H1 (cell line): Measurements from ENCODE around the gene CERS3. TPM values are rescaled to one million over a fixed set of nuclear protein-coding genes. Genes with fewer than 3 reads are reported as not detected.

Experiments used
- CTCF ChIA-PET: fragments of 300-600 bp; sonication (Branson Sonifier 250); formaldehyde crosslinking; loops from one replicate; lab custom pipeline; 2021; ENCODE audit not compliant: partially characterized antibody; lab: Charles Lee
- POLR2A ChIA-PET: fragments of 300-600 bp; sonication (Branson Sonifier 250); formaldehyde crosslinking; loops from one replicate; lab custom pipeline; 2021; ENCODE audit warnings: inconsistent platforms; ENCODE audit not compliant: partially characterized antibody; lab: Charles Lee
- DNase-seq, 2 experiments: peaks; one replicate each; pipeline versions ENCODE4 v3.0.0 to v3.0.0-alpha.2; 2010 to 2022; ENCODE audit warnings: low spot score in 2 of 2, low read depth in 1 of 2, mixed read lengths in 1 of 2
- FAIRE-seq: peaks from 2 replicates; lab custom pipeline; 2011; peaks lifted over from hg19 to GRCh38; lab: Jason Lieb, UNC
- H2AFZ ChIP-seq: 2 replicates; pipeline ENCODE4 v1.8.1; 2012; ENCODE audit warnings: low read length, inconsistent platforms
- H2AK5ac ChIP-seq: 2 replicates; pipeline ENCODE4 v1.6.1; 2013; ENCODE audit warnings: low read depth, low read length
- H2BK120ac ChIP-seq: replicated peaks from 2 replicates; pipeline ENCODE3; 2013; ENCODE audit warnings: low read depth, low read length, inconsistent platforms
- H2BK12ac ChIP-seq: 2 replicates; pipeline ENCODE4 v1.6.1; 2013; ENCODE audit warnings: low read depth, low read length
- H2BK15ac ChIP-seq: 2 replicates; pipeline ENCODE4 v1.6.1; 2013; ENCODE audit warnings: low read length
- H2BK20ac ChIP-seq: 2 replicates; pipeline ENCODE4 v1.6.1; 2013; ENCODE audit warnings: low read length
- H2BK5ac ChIP-seq: 2 replicates; pipeline ENCODE4 v1.6.1; 2013; ENCODE audit warnings: low read depth, low read length
- H3K14ac ChIP-seq: 2 replicates; pipeline ENCODE4 v1.6.1; 2013; ENCODE audit warnings: inconsistent platforms; ENCODE audit not compliant: insufficient read length
- H3K18ac ChIP-seq: 2 replicates; pipeline ENCODE4 v1.6.1; 2013; ENCODE audit warnings: low read length; ENCODE audit errors: extremely low read depth
- H3K23ac ChIP-seq: 2 replicates; pipeline ENCODE4 v1.6.1; 2013; ENCODE audit warnings: inconsistent platforms; ENCODE audit not compliant: insufficient read length
- H3K23me2 ChIP-seq: 2 replicates; pipeline ENCODE4 v1.6.1; 2013; ENCODE audit warnings: low read depth, low read length
- H3K27ac ChIP-seq: 2 replicates; pipeline ENCODE4 v1.6.1; 2011; ENCODE audit warnings: low read depth, low read length, inconsistent platforms
- H3K27me3 ChIP-seq, 4 experiments: replicated peaks in 1 of 4; 1 replicate in 1 of 4; 2 replicates in 3 of 4; pipeline versions ENCODE4 v1.6.1 to v1.8.1; 2011 to 2013; ENCODE audit warnings: low read length in 3 of 4, mild to moderate bottlenecking in 3 of 4, inconsistent platforms in 2 of 4, mixed read lengths in 2 of 4, moderate library complexity in 1 of 4; ENCODE audit not compliant: control insufficient read depth in 3 of 4, insufficient read depth in 3 of 4; ENCODE audit errors: extremely low read depth in 1 of 4
- H3K36me3 ChIP-seq, 4 experiments: 2 replicates each; pipeline versions ENCODE4 v1.6.1 to v1.8.1; 2011 to 2013; ENCODE audit warnings: mild to moderate bottlenecking in 4 of 4, low read length in 3 of 4, moderate library complexity in 2 of 4, control low read depth in 1 of 4, inconsistent platforms in 1 of 4; ENCODE audit not compliant: insufficient read depth in 4 of 4, control insufficient read depth in 2 of 4
- H3K4ac ChIP-seq: replicated peaks from 2 replicates; pipeline ENCODE3; 2013; ENCODE audit warnings: low read length, low read depth, mixed read lengths, inconsistent platforms; ENCODE audit not compliant: insufficient read length
- H3K4me1 ChIP-seq, 4 experiments: replicated peaks in 1 of 4; 1 replicate in 1 of 4; 2 replicates in 3 of 4; pipeline versions ENCODE4 v1.6.1 to v1.8.1; 2011 to 2013; ENCODE audit warnings: low read length in 3 of 4, inconsistent platforms in 2 of 4, mixed read lengths in 1 of 4; ENCODE audit not compliant: insufficient read depth in 4 of 4, control insufficient read depth in 3 of 4
- H3K4me2 ChIP-seq, 2 experiments: 2 replicates each; pipeline versions ENCODE4 v1.6.1 to v1.8.1; 2011 to 2013; ENCODE audit warnings: low read depth in 2 of 2, low read length in 2 of 2, control low read depth in 1 of 2, inconsistent platforms in 1 of 2, mild to moderate bottlenecking in 1 of 2; ENCODE audit not compliant: insufficient read depth in 1 of 2
- H3K4me3 ChIP-seq, 4 experiments: fragments of 200-600, 300-600 bp in 1 of 4; sonication (generic), shearing (Covaris generic), sonication (Bioruptor Twin) in 1 of 4; 2 replicates each; pipeline versions ENCODE4 v1.5.1 to v1.8.1; 2011 to 2016; ENCODE audit warnings: low read length in 4 of 4, low read depth in 3 of 4, control low read depth in 2 of 4, inconsistent platforms in 2 of 4, mild to moderate bottlenecking in 2 of 4, mixed read lengths in 1 of 4, moderate library complexity in 1 of 4; ENCODE audit not compliant: insufficient read depth in 2 of 4; ENCODE audit errors: extremely low read depth in 1 of 4
- H3K56ac ChIP-seq: replicated peaks from 2 replicates; pipeline ENCODE3; 2013; ENCODE audit warnings: low read depth, mild to moderate bottlenecking, mixed read lengths, low read length, inconsistent platforms; ENCODE audit not compliant: insufficient read length
- H3K79me1 ChIP-seq: 2 replicates; pipeline ENCODE4 v1.6.1; 2013; ENCODE audit warnings: low read depth, low read length, control low read depth
- H3K79me2 ChIP-seq, 2 experiments: 2 replicates each; pipeline versions ENCODE4 v1.6.1 to v1.8.1; 2012 to 2013; ENCODE audit warnings: low read length in 2 of 2, mild to moderate bottlenecking in 2 of 2, inconsistent platforms in 1 of 2; ENCODE audit not compliant: insufficient read depth in 2 of 2, control insufficient read depth in 1 of 2
- H3K9ac ChIP-seq, 4 experiments: replicated peaks in 1 of 4; 1 replicate in 1 of 4; 2 replicates in 3 of 4; pipeline versions ENCODE4 v1.6.1 to v1.8.1; 2011 to 2013; ENCODE audit warnings: low read depth in 3 of 4, low read length in 3 of 4, control low read depth in 2 of 4, mild to moderate bottlenecking in 2 of 4, moderate library complexity in 2 of 4, inconsistent platforms in 1 of 4; ENCODE audit errors: extremely low read depth in 1 of 4
- H3K9me3 ChIP-seq, 2 experiments: 2 replicates each; pipeline versions ENCODE4 v1.6.1 to v1.8.1; 2012 to 2013; ENCODE audit warnings: mild to moderate bottlenecking in 2 of 2, moderate library complexity in 2 of 2, control low read depth in 1 of 2, inconsistent platforms in 1 of 2, low read depth in 1 of 2, low read length in 1 of 2, mixed read lengths in 1 of 2; ENCODE audit not compliant: insufficient read depth in 2 of 2
- H4K20me1 ChIP-seq, 2 experiments: replicated peaks in 1 of 2; 2 replicates each; pipeline versions ENCODE3 to v1.8.1; 2011 to 2013; ENCODE audit warnings: inconsistent platforms in 2 of 2, low read length in 2 of 2, mild to moderate bottlenecking in 1 of 2; ENCODE audit not compliant: insufficient read depth in 2 of 2, control insufficient read depth in 1 of 2
- H4K5ac ChIP-seq: 2 replicates; pipeline ENCODE4 v1.6.1; 2013; ENCODE audit warnings: low read length, low read depth, mixed read lengths, inconsistent platforms; ENCODE audit not compliant: insufficient read length
- H4K8ac ChIP-seq: 2 replicates; pipeline ENCODE4 v1.8.0; 2013; ENCODE audit warnings: mild to moderate bottlenecking, moderate library complexity, low read length, inconsistent platforms; ENCODE audit not compliant: insufficient read depth; ENCODE audit errors: extremely low read depth
- H4K91ac ChIP-seq: replicated peaks from 2 replicates; pipeline ENCODE3; 2013; ENCODE audit warnings: low read length, mixed read lengths, inconsistent platforms; ENCODE audit not compliant: insufficient read length
- BCL11A ChIP-seq, 2 experiments: IDR thresholded peaks; one replicate each; pipeline ENCODE4 v1.6.1; 2011; ENCODE audit warnings: low read depth in 2 of 2, low read length in 2 of 2, mild to moderate bottlenecking in 2 of 2
- FOSL1 ChIP-seq: IDR thresholded peaks from 2 replicates; pipeline ENCODE4 v1.6.1; 2011; ENCODE audit warnings: mild to moderate bottlenecking, low read depth, low read length, moderate library complexity; ENCODE audit not compliant: insufficient read depth
- GABPA ChIP-seq: IDR thresholded peaks from 2 replicates; pipeline ENCODE4 v1.6.1; 2011; ENCODE audit warnings: mild to moderate bottlenecking, low read length, moderate library complexity, borderline replicate concordance; ENCODE audit not compliant: insufficient read depth
- PHF8 ChIP-seq: fragments of 200-600 bp; sonication (generic); conservative IDR thresholded peaks from 2 replicates; pipeline ENCODE4 v1.7.1; 2012; ENCODE audit warnings: low read depth, mild to moderate bottlenecking, inconsistent platforms, low read length, moderate library complexity
- RAD21 ChIP-seq, 2 experiments: IDR thresholded peaks in 1 of 2; conservative IDR thresholded peaks in 1 of 2; 2 replicates each; pipeline ENCODE4 v1.6.1; 2011; ENCODE audit warnings: low read depth in 2 of 2, low read length in 2 of 2, improper control_type of control experiment in 1 of 2, inconsistent platforms in 1 of 2, mild to moderate bottlenecking in 1 of 2, moderate library complexity in 1 of 2
- RXRA ChIP-seq: IDR thresholded peaks from 2 replicates; pipeline ENCODE4 v1.6.1; 2011; ENCODE audit warnings: low read depth, mild to moderate bottlenecking, low read length, moderate library complexity; ENCODE audit not compliant: insufficient read depth
- TAF1 ChIP-seq: IDR thresholded peaks from 2 replicates; pipeline ENCODE4 v1.6.1; 2011; ENCODE audit warnings: mild to moderate bottlenecking, low read depth, low read length
- TEAD4 ChIP-seq: IDR thresholded peaks from 2 replicates; pipeline ENCODE4 v1.6.1; 2012; ENCODE audit warnings: low read depth, low read length, inconsistent platforms, mixed read lengths
- WGBS, 2 experiments: shearing (Covaris generic) in 1 of 2; methylation state at CpG; one replicate each; pipeline versions ENCODE4 v1.1.6 to v1.1.7; 2013 to 2015; ENCODE audit warnings: low lambda C conversion rate in 2 of 2, mixed read lengths in 2 of 2, inconsistent platforms in 1 of 2, low coverage in 1 of 2, missing lambda C conversion rate in 1 of 2; ENCODE audit not compliant: insufficient replicate concordance in 2 of 2, insufficient coverage in 1 of 2, insufficient read length in 1 of 2; ENCODE audit errors: extremely low coverage in 1 of 2, missing lambda C conversion rate in 1 of 2; 5-methylcytosine and 5-hydroxymethylcytosine counted together
- polyA plus RNA-seq, 7 experiments: library from polyadenylated mRNA; depleted of rRNA in 3 of 7; stranded (reverse) in 5 of 7; unstranded in 2 of 7; fragments of >200 nt in 5 of 7; fragments of 200-250 nt in 2 of 7; gene quantifications; 1 replicate in 5 of 7; 2 replicates in 1 of 7; 4 replicates in 1 of 7; pipeline versions ENCODE4 v1.2.1 to v1.2.3, GENCODE V29; 2011 to 2013; ENCODE audit warnings: missing spikeins in 2 of 7, mixed read lengths in 2 of 7
- total RNA-seq: library from RNA; stranded (reverse); fragmentation: NEBNext Ultra II Directional; extraction: Animal tissue kit (Norgen Biotek cat#: 25700); gene quantifications from 2 replicates; pipeline ENCODE4 v1.2.1, GENCODE V29; 2021

The CERS3 gene
- total and polyA plus RNA-seq, 2 of the 8 experiments (the other 6 are each of a cell fraction or from before 2014, with no cell fraction given) = 0.62 TPM; not detected in 1

DNA sequence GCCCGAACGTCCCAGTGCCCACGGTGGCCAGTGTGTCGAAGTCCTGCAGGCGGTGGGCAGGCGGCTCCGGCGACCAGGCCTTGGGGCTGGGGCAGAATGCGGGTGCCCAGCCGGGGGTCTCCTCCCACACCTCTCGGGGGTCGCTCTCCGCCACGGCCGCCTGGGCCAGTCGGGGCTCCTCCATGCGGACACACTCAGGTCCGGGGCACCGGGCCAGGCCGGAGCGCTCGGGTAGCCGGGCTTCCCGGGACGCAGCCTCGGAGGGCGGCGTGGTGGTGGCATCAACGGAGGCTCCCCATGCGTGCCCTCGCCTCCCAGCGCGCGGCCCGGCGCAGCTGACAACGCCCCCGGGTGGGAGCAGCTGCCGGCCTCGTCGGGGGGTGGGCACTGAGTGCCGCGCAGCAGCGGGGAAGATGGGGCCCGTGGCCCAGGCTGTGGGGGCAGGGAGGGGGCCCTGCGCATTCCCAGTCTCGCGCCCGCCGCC, 30.1 kb upstream of the CERS3 start:
- TF ChIP-seq RAD21 (IDR thresholded peaks at IDR 0.05 in 1 of 2, conservative IDR thresholded peaks at IDR 0.05 in 1 of 2; ENCODE audit: low read depth in 2 of 2, low read length in 2 of 2) (no peak), FOSL1 (no peak), PHF8 (no peak), TEAD4 (no peak), GABPA (no peak), BCL11A (IDR thresholded peaks at IDR 0.05; ENCODE audit: low read depth in 2 of 2, low read length in 2 of 2) (no peak), TAF1 (no peak), RXRA (no peak)
- Histone ChIP-seq H3K4me3 (no peak overlapping the region), H3K79me2 (no peaks in the 10 kb centered on the region), H3K4ac (no peak overlapping the region), H3K27me3 (no peaks in the 10 kb centered on the region), H3K9me3 (peaks cover 11 to 44% of the 10 kb centered on the region in 2 experiments; a peak in 3 of 4 replicates), H4K5ac (no peak overlapping the region), H3K4me2 (no peak overlapping the region), H3K14ac (no peak overlapping the region), H4K8ac (no peak overlapping the region), H4K20me1 (no peaks in the 10 kb centered on the region), H3K56ac (no peak overlapping the region), H3K4me1 (no peaks in the 10 kb centered on the region), H3K36me3 (peaks cover 0 to 6% (median 0%) of the 10 kb centered on the region in 4 experiments; a peak in 1 of 8 replicates), H3K27ac (no peak overlapping the region), H2BK15ac (no peak overlapping the region), H2AFZ (no peak overlapping the region), H4K91ac (no peak overlapping the region), H3K9ac (no peak overlapping the region), H2BK5ac (no peak overlapping the region), H2BK12ac (no peak overlapping the region), H3K23me2 (no peaks in the 10 kb centered on the region), H3K18ac (no peak overlapping the region), H2BK20ac (no peak overlapping the region), H3K79me1 (no peaks in the 10 kb centered on the region), H2BK120ac (no peak overlapping the region), H3K23ac (no peak overlapping the region), H2AK5ac (no peak overlapping the region)
- CTCF ChIA-PET = no interaction called here
- FAIRE-seq = no peak
- DNase-seq = no peak
- WGBS, 2 experiments = 96% methylated on average over 23 of the region's 50 CpGs; no CpG with 5 or more reads in 1 of the 2 experiments
- POLR2A ChIA-PET = no interaction called here
